ENCODE measurements around the gene FOXF2. TPM values are rescaled to one million over a fixed set of nuclear protein-coding genes. Genes with fewer than 3 reads are reported as not detected.
A peak's percentile ranks its signal among the peaks of the same experiment; 100 is the strongest.
"Not testable (repeated sequence)": the region's sequence is repeated elsewhere in the genome, so short reads cannot be mapped to it uniquely, and the experiment has no call there.

Gene FOXF2
- total RNA-seq (2014; rRNA removed; shearing (Covaris generic)), result 1.6 and 2.7 TPM in 2 replicates

DNA sequence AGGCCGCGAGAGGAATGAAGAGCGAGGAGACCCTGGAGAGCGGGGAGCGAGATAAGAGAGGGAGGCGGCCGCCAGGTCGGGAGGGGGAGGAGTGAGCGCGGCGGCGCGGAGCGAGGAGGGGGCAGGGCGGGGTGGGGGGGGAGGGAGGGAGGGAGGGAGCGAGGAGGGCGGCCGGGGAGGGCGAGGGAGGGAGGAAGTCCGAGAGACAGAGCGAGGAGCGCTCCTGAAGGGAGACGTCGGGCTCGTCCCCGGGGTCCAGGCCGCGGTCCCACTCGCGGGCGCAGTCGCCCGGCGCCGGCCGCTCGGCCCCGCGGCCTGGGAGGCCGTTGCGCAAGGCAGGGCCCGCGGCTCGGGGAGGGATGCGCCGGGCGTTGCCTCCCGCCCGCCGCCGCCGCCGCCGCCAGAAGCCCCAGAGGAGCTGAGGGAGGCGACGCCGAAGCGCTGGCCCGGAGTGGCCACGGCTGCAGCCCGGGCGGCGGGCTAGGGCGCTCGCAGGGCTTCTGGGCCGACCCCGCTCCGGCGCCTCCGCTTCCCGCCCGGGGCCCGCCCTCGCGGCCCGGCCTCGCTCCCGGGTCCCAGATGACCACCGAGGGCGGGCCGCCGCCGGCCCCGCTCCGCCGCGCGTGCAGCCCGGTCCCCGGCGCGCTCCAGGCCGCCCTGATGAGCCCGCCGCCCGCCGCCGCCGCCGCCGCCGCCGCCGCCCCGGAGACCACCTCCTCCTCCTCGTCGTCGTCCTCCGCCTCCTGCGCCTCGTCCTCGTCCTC lies at the start of gene FOXF2:
Gene FOXF2 (plus strand): TSS at position 208 of the 764 bp plus-strand sequence. CDS start 372 bp downstream, at position 580.
- DNase-seq (ENCODE audit: low read depth), result peak; percentile 52

DNA sequence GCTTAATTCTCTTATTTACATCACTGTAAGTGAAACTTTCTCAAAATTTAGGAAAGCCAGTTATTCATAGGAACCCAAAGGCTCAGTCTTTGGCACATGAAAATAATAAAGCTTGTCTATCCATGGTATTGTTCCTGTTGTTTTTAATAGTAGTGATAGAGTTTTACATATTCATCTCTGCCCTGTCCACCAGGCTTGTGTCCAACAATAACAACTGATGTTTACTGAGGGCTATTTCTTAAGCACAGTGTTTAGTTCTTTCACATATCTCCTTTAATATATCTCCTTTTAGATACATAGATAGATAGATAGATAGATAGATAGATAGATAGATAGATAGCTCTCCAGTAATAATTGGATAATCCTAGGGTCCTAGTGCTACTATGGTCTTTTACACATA lies 43.3 kb upstream of the FOXF2 start:
- DNase-seq (ENCODE audit: low read depth), result no peak

DNA sequence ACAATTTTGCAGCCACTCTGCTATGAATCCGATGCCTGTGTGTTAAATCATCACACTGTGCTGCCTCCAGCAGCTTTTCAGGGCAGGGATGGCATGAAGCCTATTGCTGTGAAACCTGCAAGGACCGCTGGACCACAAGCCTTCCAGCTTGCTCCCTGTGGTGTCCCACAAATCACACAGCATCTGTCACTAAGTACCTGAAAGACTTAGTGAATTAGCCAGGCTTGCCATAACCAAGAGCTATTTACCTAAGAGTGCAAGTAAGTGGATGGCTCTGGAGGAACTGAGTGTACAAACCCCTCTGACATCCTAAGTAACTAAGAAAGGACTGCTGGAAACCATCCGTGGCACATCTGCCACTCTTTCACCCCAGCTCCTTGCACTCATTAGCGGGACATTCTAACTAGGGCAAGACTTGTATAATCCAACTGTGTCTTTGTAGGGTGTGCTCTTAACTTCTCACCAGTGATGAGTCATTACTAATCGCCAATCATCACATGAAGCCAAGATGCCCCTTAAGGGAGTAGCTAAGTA lies 42.8 kb upstream of the FOXF2 start:
- no peak for DNase-seq (ENCODE audit: low read depth)

DNA sequence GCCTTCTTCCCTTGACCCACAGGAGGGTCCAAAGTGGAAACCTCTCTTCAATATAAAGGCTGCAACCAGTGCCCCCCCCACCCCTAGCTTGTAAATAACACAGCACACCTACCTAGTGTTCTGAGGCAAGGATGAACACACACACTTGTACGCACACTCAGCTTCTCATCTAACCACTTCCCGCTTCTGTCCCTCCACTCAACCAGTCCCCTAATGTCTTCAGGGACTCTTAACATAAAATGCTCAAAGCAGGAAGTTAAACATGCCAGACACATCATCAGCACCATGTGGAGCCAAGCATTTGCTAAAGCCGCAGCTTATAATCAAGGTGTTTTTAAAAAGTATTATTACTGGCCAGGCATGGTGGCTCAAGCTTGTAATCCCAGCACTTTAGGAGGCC lies 42.2 kb upstream of the FOXF2 start:
- peak; percentile 33 for DNase-seq (ENCODE audit: low read depth)

DNA sequence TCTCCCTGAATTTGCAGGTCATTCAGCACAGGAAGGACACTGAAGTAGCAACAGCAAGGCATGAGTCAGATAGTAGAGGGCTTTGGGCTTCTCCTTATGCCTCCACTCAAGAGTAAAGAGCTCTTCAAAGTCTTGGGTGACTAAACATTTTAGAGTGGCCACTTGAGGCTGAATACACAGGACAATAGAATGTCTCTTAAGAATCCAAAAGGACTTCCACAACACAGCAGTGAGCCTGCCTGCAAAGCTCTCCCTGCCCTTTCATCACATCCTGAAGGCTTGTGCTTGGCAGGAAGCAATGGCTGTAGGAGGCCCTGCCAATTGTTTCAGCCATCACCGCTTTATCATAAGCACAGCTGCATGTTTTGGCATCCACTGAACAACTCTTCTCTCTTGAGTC lies 40.7 kb upstream of the FOXF2 start:
- no peak for DNase-seq (ENCODE audit: low read depth)

DNA sequence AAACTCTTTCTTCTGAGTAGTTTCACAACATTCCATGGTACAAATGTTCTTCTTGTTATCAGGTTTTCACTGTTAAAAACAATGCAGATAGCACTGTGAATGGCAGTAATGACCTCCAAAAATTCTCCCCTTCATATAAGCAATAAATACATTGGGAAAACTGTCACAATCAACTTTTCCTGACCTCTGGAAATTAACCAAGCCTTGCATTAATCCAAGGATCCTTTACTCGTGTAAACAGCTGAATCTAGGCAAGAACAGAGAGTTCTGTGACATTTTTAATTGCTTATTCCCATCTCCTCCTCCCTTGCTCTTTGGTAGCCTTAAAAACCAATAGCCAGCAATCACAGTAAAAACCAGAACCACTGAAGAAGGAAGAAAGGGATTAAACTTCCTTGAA lies 39.7 kb upstream of the FOXF2 start:
- DNase-seq (ENCODE audit: low read depth), result no peak

DNA sequence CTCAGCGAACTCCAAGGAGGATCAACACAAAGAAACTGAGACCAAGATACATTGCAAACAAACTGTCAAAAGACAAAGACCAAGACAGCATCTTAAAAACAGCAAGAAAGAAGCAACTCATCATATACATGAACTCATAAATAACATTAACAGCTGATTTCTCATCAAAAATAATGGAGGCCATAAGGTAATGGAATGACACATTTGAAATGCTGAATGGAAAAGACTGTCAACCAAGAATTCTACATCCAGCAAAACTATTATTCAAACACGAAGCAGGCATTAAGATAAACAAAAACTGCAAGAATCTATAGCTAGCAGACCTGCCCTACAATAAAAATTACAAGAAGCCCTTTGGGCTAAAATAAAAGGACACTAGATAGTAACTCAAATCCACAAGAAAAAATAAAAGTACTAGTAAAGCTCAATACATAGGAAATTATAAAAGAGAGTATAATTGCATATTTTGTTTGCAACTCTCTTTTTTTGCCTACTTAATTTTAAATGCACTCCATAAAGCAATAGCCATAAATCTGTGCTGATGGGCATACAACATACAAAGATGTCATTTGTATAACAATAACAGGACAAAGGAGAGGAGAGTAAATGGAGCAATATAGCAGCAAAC lies 37.9 kb upstream of the FOXF2 start:
- no peak for DNase-seq (ENCODE audit: low read depth)

DNA sequence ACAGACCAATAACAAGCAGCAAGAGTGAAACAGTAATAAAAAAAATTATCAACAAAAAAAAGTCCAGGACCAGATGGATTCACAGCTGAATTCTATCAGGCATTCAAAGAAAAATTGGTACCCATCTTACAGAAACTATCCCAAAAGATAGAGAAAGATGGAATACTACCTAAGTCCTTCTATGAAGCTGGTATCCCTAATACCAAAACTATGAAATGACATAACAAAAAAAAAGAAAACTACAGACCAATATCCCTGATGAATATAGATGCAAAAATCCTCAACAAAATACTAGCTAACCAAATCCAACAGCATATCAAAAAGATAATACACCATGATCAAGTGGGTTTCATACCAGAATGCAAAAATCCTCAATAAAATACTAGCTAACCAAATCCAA lies 34.3 kb upstream of the FOXF2 start:
- DNase-seq (ENCODE audit: low read depth), result not testable (repeated sequence)

DNA sequence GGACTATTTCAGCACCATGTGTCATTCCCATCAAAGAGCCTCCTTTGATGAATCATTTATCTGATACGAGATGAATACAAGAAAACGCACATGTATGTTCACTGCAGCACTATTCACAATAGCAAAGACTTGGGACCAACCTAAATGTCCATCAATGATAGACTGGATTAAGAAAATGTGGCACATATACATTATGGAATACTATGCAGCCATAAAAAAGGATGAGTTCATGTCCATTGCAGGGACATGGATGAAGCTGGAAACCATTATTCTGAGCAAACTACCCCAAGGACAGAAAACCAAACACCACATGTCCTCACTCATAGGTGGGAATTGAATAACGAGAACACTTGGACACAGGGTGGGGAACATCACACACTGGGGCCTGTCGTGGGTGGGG lies 27.7 kb upstream of the FOXF2 start:
- not testable (repeated sequence) for DNase-seq (ENCODE audit: low read depth)

DNA sequence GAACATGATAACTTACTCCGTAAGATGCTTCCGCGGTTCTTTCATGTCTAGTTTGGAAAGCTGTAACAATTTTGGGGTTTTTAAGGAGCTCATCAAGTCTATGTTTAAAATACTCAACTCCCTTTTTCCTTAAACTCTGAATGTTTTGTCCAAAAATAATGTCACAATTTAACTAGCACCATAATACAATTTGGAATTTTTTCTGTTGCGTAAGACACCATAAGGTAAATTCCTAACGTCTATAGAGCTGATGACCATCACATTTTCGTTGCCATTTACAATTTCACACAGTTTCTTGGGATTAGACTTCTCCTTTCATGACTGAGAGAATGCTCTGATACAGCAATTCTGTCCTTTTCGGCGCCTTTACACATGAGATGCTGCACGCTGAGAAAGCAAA lies 26.7 kb upstream of the FOXF2 start:
- DNase-seq (ENCODE audit: low read depth), result no peak

DNA sequence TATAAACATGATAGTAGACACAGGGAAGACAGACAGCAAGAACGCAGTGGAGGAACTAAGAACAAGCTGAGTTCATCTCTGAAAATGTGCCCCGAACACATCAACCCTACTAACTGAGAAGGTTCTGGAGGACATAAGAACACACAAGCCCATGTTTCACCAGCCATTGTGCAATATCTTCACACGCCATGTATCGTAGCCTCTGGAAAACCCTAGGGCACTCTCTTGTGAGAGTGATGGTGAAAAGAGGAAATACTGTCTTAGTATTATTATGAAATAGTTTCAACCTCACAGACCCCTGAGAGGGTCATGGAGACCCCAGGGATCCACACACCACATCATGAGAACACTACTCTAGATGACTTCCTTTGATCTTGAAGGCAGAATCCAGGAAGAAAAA lies 26.1 kb upstream of the FOXF2 start:
- no peak for DNase-seq (ENCODE audit: low read depth)

DNA sequence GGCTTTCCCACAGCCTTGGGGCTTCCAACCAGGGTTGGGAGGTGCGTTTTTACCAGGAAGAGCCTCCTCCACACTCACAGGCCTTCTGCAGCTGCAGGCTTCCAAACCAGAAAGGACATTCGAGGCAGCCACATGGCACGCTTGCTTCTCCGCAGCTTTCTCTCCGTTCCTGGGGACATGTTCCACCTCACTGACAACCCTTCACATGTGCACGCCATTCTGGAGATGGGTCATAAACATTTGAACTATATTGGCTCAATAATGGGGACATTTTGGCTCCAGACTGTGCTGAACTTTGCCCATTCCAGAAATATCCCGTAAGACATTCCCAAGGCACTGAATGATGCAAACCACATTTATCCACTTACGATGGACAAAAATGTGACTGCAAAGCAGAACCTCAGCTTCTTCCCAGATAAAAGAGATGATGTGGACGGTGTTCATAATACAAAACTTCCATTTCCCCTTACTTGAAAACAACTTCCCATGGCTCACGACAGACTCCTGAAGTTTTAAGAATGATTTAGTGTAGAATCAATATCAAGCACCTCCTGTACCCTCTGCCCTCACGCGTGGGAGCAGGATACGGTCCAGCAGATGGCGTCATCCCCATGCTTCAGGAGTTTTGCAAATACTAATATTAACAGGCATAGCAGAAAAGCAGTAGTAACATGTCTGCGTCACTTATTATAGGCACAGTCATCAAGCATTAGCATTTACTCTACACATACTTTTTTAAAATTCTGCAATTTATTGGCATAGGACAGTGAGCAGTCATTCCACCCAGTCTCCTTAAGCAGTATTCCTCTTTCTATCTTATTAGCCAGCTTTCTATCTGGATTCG lies 25.4 kb upstream of the FOXF2 start:
- DNase-seq (ENCODE audit: low read depth), result peak; percentile 33

DNA sequence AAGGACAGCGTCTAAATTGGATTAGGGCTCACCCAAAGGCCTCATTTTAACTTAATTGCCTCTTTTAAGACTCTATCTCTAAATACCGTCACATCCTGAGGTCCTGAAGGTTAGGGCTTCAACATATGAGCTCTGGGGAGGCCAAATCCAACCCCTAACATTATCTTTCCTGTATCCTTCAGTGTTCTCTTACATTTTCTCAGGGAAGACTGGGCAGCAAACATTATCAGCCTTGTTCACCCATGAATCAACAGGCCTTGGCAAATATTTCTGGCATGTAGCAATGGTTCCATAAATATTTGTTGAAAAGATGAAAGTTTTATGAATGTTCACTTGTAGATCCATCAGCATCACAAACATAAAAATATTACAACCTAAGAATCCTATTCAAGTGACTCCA lies 24.6 kb upstream of the FOXF2 start:
- DNase-seq (ENCODE audit: low read depth), result no peak

DNA sequence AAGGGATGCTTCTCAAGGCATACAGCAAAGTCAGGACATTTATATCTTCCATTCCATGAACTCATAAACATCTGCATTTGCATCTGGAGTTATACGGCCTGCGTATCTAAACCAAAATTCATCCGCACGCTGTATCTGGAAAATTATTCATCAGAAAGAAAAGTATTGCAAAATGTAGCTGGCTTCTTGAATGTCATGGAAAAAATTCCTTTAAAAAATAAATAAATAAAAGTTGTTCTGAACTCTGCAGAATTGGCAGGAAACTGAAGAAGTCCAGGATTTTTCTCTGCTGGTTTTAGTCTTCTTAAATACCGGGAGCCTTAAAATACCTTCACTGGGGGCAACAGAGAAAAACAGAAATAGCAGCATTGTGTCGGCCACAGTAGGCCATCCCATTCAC lies 23.7 kb upstream of the FOXF2 start:
- no peak for DNase-seq (ENCODE audit: low read depth)

DNA sequence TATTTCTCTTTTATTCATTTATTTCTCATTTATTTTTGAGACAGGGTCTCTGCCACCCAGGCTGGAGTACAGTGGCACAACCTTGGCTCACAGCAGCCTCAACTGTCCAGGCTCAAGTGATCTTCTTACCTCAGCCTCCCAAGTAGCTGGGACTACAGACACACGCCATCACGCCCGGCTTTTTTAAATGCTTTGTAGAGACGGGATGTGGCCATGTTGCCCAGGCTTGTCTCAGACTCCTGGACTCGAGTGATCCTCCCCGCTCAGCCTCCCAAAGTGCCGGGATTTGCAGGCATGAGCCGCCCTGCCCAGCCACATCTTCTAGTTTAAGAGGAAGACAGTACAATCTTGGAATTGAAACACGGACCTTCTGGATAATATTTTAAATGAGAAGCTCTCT lies 21.6 kb upstream of the FOXF2 start:
- no peak for DNase-seq (ENCODE audit: low read depth)

DNA sequence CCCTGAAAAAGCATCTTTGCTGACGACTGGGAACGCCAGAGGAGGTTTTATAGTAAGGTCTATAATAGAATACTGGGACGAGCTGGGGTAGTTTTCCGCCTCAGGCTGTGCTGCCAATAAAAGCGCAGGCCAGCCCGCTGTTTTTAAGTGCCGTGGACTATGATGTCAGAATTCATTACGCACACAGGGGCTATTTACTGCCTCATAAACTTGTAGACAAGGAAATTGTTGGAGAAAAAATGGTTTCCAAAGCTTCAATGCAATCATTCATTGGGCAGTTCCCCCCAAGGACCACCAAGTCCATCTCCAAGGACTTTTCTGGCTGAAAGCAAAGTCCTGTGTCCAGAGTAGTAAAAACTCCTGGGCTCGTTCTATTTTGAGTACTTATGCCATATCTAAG lies 20.4 kb upstream of the FOXF2 start:
- no peak for DNase-seq (ENCODE audit: low read depth)

DNA sequence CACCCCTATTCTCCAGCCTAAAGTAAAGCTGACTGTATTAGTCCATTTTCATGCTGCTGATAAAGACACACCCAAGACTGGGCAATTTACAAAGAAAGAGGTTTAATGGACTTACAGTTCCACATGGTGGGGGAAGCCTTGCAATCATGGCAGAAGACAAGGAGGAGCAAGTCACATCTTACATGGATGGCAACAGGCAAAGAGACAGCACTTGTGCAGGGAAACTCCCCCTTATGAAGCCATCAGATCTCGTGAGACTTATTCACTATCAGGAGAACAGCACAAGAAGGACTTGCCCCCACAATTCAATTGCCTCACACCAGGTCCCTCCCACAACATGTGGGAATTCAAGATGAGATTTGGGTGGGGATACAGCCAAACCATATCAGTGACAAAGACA lies 19.7 kb upstream of the FOXF2 start:
- not testable (repeated sequence) for DNase-seq (ENCODE audit: low read depth)

DNA sequence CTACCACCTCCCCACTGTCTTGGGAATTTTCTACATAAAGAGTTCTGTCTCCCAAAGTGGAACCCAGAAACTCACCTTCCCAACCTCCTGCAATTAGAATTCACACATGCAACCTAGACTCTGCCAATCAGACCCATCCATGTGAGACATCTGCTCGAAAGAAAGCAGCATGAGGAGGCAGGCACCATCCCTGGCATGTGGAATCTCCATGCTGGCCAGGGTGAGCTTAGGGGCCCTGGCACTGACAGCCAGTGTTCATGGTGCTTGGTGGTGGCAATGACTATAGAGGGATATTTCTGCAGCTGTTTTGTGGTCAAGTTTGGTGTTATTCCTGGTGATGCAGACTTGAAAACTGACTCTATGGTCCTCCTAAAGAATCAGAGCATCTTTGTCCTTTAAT lies 17.4 kb upstream of the FOXF2 start:
- no peak for DNase-seq (ENCODE audit: low read depth)

DNA sequence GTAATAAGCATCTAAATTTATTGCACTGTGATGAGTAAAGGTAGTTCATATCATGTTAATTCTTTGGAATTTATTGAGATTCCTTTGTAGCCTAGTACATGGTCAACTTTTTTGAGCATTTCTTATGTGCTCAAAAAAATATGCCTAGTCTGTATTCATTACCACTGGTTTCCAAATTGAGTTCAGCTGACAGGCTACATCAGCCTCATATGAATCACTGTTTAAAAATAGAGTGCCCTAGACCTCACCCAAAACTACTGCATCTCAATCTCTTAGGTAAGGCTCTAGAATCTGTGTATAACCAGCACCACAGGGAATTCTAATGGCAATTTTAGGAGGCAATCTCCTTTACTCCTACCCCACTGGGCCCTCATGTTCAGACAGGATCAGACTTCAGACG lies 16.7 kb upstream of the FOXF2 start:
- no peak for DNase-seq (ENCODE audit: low read depth)

DNA sequence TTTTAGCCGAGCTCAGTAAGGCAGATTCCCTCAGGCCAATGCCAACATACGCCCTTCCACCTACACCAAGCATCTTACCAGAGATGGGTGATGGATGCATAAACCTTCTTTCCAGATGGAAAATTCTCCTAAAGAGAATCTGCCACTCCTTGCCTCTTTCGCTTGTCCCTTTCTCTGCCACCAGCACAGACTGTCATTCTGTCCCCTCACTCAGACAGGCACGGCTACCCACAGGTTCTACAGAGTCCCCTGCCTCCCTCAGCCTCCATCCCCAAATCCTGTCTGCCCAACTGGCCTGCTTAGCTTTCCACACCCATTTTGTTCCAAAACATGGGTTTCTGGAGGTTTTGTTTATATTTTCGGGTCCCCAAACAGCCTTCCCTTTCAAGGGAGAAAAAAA lies 12.7 kb upstream of the FOXF2 start:
- DNase-seq (ENCODE audit: low read depth), result no peak

DNA sequence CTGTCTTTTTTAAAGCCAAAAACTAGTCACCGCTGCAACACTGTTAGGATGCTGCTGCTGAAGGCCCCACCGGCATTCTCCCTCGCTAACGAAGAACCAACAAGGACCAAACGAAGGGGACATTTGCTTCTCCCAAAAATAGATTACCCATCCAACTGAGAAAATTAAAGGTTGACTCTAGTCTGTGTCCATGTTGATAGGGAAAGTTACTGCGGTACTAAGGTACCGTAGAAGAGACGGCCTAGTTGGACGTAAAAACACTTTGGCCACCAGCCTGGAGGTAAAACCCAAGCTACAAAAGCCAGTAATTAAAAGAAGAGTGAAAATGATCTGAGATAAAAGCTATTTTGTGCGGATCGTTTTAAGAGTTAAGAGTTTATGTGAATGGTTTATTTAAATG lies 11.8 kb upstream of the FOXF2 start:
- DNase-seq (ENCODE audit: low read depth), result no peak
